Measurements from ENCODE around the gene PIK3R4.

The PIK3R4 gene

DNA sequence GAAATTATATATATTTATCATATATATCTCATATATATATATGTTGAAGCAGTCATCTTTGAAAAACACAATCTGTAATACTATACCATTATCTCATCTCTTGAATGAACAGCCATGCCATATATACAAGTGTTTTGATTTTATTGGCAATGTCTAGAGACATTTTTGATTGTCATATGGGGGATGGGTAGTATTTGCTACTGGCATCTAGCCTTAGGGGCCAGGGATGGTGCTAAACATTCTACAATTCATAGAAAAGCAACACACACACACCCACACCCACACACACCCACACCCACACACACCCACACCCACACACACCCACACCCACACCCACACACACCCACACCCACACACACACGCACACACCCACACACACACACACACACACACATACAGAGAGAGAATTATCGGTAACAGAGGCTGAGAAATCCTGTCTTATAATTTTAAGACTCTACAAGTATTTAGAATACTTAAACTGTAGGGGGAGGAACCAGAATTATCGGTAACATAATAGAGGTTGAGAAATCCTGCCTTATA, 11.1 kb upstream of the PIK3R4 start:
- WGBS, result no CpG with 5 or more reads among the region's 3 CpGs
- no peak overlapping the region for H4K8ac ChIP-seq (ENCODE audit: low read length)

DNA sequence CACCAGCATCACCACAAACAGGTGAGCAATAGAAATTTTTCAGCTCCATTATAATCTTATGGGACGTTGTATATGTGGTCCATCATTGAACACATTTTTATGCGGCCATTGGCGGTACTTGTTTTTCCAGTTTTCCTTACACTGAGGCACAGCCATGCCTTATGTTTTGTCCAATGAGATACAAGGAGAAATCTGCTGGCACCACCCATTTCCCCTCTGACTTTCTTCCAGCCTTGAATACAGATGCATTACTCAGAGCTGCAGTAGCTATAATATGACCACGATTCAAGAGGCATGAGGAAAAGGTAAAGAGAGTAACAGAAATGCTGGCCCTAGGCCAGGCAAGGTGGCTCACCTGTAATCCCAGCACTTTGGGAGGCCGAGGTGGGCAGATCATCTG, 9.0 kb upstream of the PIK3R4 start:
- H2BK120ac ChIP-seq (ENCODE audit: low read depth, low read length), result no peak overlapping the region
- no peaks in the 10 kb centered on the region for H3K27me3 ChIP-seq (ENCODE audit: control insufficient read depth in 1 of 2, insufficient read depth in 1 of 2, low read length in 2 of 2)
- no peak overlapping the region for H3K18ac ChIP-seq (ENCODE audit: low read depth in 1 of 2, low read length in 2 of 2)
- no peak overlapping the region for H3K4me2 ChIP-seq (ENCODE audit: low read length, poor library complexity, severe bottlenecking)
- H3K4ac ChIP-seq (ENCODE audit: low read depth in 1 of 2, low read length in 2 of 2), result no peak overlapping the region
- no peak overlapping the region for H3K23ac ChIP-seq (ENCODE audit: low read length in 2 of 2)
- 86% methylated on average over 5 of the region's 5 CpGs for WGBS
- H2BK15ac ChIP-seq (ENCODE audit: low read depth, poor library complexity, severe bottlenecking), result no peak overlapping the region
- H3K4me3 ChIP-seq (ENCODE audit: insufficient read depth in 1 of 2, low read depth in 1 of 2, low read length in 2 of 2), result no peak overlapping the region
- H3K79me1 ChIP-seq (replicated peaks; ENCODE audit: low read length, poor library complexity, severe bottlenecking), result no peaks in the 10 kb centered on the region
- no peak overlapping the region for H2BK12ac ChIP-seq (ENCODE audit: low read length in 2 of 2)
- no peaks in the 10 kb centered on the region for H3K9me3 ChIP-seq (ENCODE audit: control insufficient read depth, low read length)
- H3K36me3 ChIP-seq (ENCODE audit: control insufficient read depth in 1 of 2, insufficient read depth in 2 of 2, low read depth in 1 of 2, low read length in 2 of 2), result no peaks in the 10 kb centered on the region
- no peak overlapping the region for H2AK5ac ChIP-seq (ENCODE audit: low read length, severe bottlenecking)
- H3K14ac ChIP-seq (ENCODE audit: low read length in 2 of 2), result no peak overlapping the region
- DNase-seq, result no peak
- no peak overlapping the region for H4K91ac ChIP-seq (ENCODE audit: low read length)
- H3K4me1 ChIP-seq (ENCODE audit: control insufficient read depth, insufficient read depth, low read depth, low read length), result no peaks in the 10 kb centered on the region
- no peak overlapping the region for H3K9ac ChIP-seq (ENCODE audit: low read length)
- no peak overlapping the region for H2BK5ac ChIP-seq (ENCODE audit: low read depth, low read length, poor library complexity, severe bottlenecking)
- H4K8ac ChIP-seq (ENCODE audit: low read length), result no peak overlapping the region
- H2AFZ ChIP-seq (ENCODE audit: low read depth, low read length), result no peak overlapping the region
- no peak overlapping the region for H3K27ac ChIP-seq (ENCODE audit: low read length, poor library complexity, severe bottlenecking)

More for the DNA sequence above, 11.1 kb upstream of the PIK3R4 start:
- Histone ChIP-seq H3K27me3 (ENCODE audit: control insufficient read depth in 1 of 2, insufficient read depth in 1 of 2, low read length in 2 of 2) (peaks cover 0 to 1% of the 10 kb centered on the region in 2 experiments), H3K36me3 (ENCODE audit: control insufficient read depth in 1 of 2, insufficient read depth in 2 of 2, low read depth in 1 of 2, low read length in 2 of 2) (no peaks in the 10 kb centered on the region), H3K4ac (ENCODE audit: low read depth in 1 of 2, low read length in 2 of 2) (no peak overlapping the region), H3K9me3 (ENCODE audit: control insufficient read depth, low read length) (no peaks in the 10 kb centered on the region), H3K9ac (ENCODE audit: low read length) (no peak overlapping the region), H3K23ac (ENCODE audit: low read length in 2 of 2) (no peak overlapping the region), H3K4me2 (ENCODE audit: low read length, poor library complexity, severe bottlenecking) (no peak overlapping the region), H2BK12ac (ENCODE audit: low read length in 2 of 2) (no peak overlapping the region), H4K91ac (ENCODE audit: low read length) (no peak overlapping the region), H3K4me1 (ENCODE audit: control insufficient read depth, insufficient read depth, low read depth, low read length) (no peaks in the 10 kb centered on the region), H3K27ac (ENCODE audit: low read length, poor library complexity, severe bottlenecking) (no peak overlapping the region), H3K14ac (ENCODE audit: low read length in 2 of 2) (no peak overlapping the region), H3K79me1 (replicated peaks; ENCODE audit: low read length, poor library complexity, severe bottlenecking) (no peaks in the 10 kb centered on the region), H2AFZ (ENCODE audit: low read depth, low read length) (no peak overlapping the region), H2AK5ac (ENCODE audit: low read length, severe bottlenecking) (no peak overlapping the region), H2BK5ac (ENCODE audit: low read depth, low read length, poor library complexity, severe bottlenecking) (no peak overlapping the region), H2BK120ac (ENCODE audit: low read depth, low read length) (no peak overlapping the region), H2BK15ac (ENCODE audit: low read depth, poor library complexity, severe bottlenecking) (no peak overlapping the region), H3K18ac (ENCODE audit: low read depth in 1 of 2, low read length in 2 of 2) (no peak overlapping the region), H3K4me3 (ENCODE audit: insufficient read depth in 1 of 2, low read depth in 1 of 2, low read length in 2 of 2) (no peak overlapping the region)
- no peak for DNase-seq

DNA sequence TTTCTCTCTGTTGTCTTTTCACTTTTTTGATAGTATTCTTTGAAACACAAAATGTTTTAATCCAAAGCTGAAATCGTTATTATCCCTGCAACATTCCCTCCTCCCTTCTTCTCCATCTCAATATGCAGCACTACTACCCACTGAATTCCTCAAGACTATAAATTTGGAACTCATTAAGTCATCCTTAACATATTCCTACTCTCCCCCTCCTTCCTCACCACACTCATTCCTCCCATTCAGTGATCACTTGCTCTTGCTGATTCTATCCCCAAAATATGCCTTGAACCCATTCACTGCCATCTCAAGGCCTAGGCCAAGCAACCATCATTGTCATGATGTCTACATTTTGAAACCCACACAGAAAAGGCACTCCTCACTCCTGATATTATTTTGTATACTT, 2.4 kb upstream of the PIK3R4 start:
- Histone ChIP-seq H2BK120ac (ENCODE audit: low read depth, low read length) (no peak overlapping the region), H3K27me3 (ENCODE audit: control insufficient read depth in 1 of 2, insufficient read depth in 1 of 2, low read length in 2 of 2) (no peaks in the 10 kb centered on the region), H2BK12ac (ENCODE audit: low read length in 2 of 2) (no peak overlapping the region), H4K91ac (ENCODE audit: low read length) (no peak overlapping the region), H3K4me2 (ENCODE audit: low read length, poor library complexity, severe bottlenecking) (no peak overlapping the region), H3K36me3 (ENCODE audit: control insufficient read depth in 1 of 2, insufficient read depth in 2 of 2, low read depth in 1 of 2, low read length in 2 of 2) (peaks cover 0 to 8% of the 10 kb centered on the region in 2 experiments), H3K14ac (ENCODE audit: low read length in 2 of 2) (no peak overlapping the region), H3K9me3 (ENCODE audit: control insufficient read depth, low read length) (no peaks in the 10 kb centered on the region), H3K9ac (ENCODE audit: low read length) (peak overlapping the region; percentile 99), H3K79me1 (replicated peaks; ENCODE audit: low read length, poor library complexity, severe bottlenecking) (peaks cover 15% of the 10 kb centered on the region), H4K8ac (ENCODE audit: low read length) (no peak overlapping the region), H2AFZ (ENCODE audit: low read depth, low read length) (no peak overlapping the region), H3K4me3 (ENCODE audit: insufficient read depth in 1 of 2, low read depth in 1 of 2, low read length in 2 of 2) (peak overlapping the region in 1 of 2 experiments; percentile 81), H3K4ac (ENCODE audit: low read depth in 1 of 2, low read length in 2 of 2) (no peak overlapping the region), H2AK5ac (ENCODE audit: low read length, severe bottlenecking) (no peak overlapping the region), H2BK5ac (ENCODE audit: low read depth, low read length, poor library complexity, severe bottlenecking) (no peak overlapping the region), H3K27ac (ENCODE audit: low read length, poor library complexity, severe bottlenecking) (no peak overlapping the region), H2BK15ac (ENCODE audit: low read depth, poor library complexity, severe bottlenecking) (no peak overlapping the region), H3K23ac (ENCODE audit: low read length in 2 of 2) (no peak overlapping the region), H3K18ac (ENCODE audit: low read depth in 1 of 2, low read length in 2 of 2) (no peak overlapping the region), H3K4me1 (ENCODE audit: control insufficient read depth, insufficient read depth, low read depth, low read length) (peaks cover 5% of the 10 kb centered on the region)
- peak; percentile 16 for DNase-seq
- 72% methylated on average over 1 of the region's 1 CpG for WGBS

DNA sequence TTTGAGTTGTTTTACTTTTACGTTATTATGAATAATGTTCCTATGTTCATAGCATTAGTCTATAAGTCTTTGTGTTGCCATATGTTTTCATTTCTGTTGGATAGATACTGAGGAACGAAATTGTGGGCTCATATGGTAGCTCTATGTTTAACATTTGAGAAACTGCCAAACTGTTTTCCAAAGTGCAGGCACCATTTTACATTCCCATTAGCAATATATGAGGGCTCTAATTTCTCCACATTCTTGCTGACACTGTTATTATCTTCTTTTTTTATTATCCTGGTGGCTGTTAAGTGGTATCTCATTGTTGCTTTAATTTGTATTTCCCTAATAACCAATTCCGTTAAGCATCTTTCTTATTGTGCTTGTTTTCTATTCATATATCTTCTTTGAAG, 1.8 kb upstream of the PIK3R4 start:
- Histone ChIP-seq H3K4me2 (ENCODE audit: low read length, poor library complexity, severe bottlenecking) (no peak overlapping the region), H4K8ac (ENCODE audit: low read length) (no peak overlapping the region), H2BK5ac (ENCODE audit: low read depth, low read length, poor library complexity, severe bottlenecking) (no peak overlapping the region), H3K18ac (ENCODE audit: low read depth in 1 of 2, low read length in 2 of 2) (no peak overlapping the region), H3K4me1 (ENCODE audit: control insufficient read depth, insufficient read depth, low read depth, low read length) (peaks cover 7% of the 10 kb centered on the region), H3K9me3 (ENCODE audit: control insufficient read depth, low read length) (no peaks in the 10 kb centered on the region), H3K27ac (ENCODE audit: low read length, poor library complexity, severe bottlenecking) (no peak overlapping the region), H3K27me3 (ENCODE audit: control insufficient read depth in 1 of 2, insufficient read depth in 1 of 2, low read length in 2 of 2) (no peaks in the 10 kb centered on the region), H3K23ac (ENCODE audit: low read length in 2 of 2) (no peak overlapping the region), H3K79me1 (replicated peaks; ENCODE audit: low read length, poor library complexity, severe bottlenecking) (peaks cover 18% of the 10 kb centered on the region), H3K4ac (ENCODE audit: low read depth in 1 of 2, low read length in 2 of 2) (no peak overlapping the region), H3K14ac (ENCODE audit: low read length in 2 of 2) (no peak overlapping the region), H3K9ac (ENCODE audit: low read length) (peak overlapping the region; percentile 99), H2BK15ac (ENCODE audit: low read depth, poor library complexity, severe bottlenecking) (no peak overlapping the region), H2AK5ac (ENCODE audit: low read length, severe bottlenecking) (no peak overlapping the region), H2AFZ (ENCODE audit: low read depth, low read length) (no peak overlapping the region), H4K91ac (ENCODE audit: low read length) (no peak overlapping the region), H3K36me3 (ENCODE audit: control insufficient read depth in 1 of 2, insufficient read depth in 2 of 2, low read depth in 1 of 2, low read length in 2 of 2) (peaks cover 0 to 13% of the 10 kb centered on the region in 2 experiments), H2BK120ac (ENCODE audit: low read depth, low read length) (no peak overlapping the region), H3K4me3 (ENCODE audit: insufficient read depth in 1 of 2, low read depth in 1 of 2, low read length in 2 of 2) (peak overlapping the region in 1 of 2 experiments; percentile 81), H2BK12ac (ENCODE audit: low read length in 2 of 2) (no peak overlapping the region)
- 100% methylated on average over 1 of the region's 3 CpGs for WGBS
- peak; percentile 18 for DNase-seq
